Activated naive CD8-positive, alpha-beta T cell (primary cell): ENCODE data around the gene ANKRD49.
"Not testable (repeated sequence)": the region's sequence is repeated elsewhere in the genome, so short reads cannot be mapped to it uniquely, and the experiment has no call there.

ENCODE experiments used
- H3K27ac Mint-ChIP-seq: one replicate; pipeline ENCODE4 v1.8.0; 2021; ENCODE audit warnings: mixed read lengths
- H3K27me3 Mint-ChIP-seq: one replicate; pipeline ENCODE4 v1.8.0; 2021; ENCODE audit warnings: mixed read lengths
- H3K36me3 Mint-ChIP-seq: one replicate; pipeline ENCODE4 v1.8.0; 2021; ENCODE audit warnings: mixed read lengths
- H3K4me1 Mint-ChIP-seq: one replicate; pipeline ENCODE4 v1.8.0; 2021; ENCODE audit warnings: low read depth, mixed read lengths
- H3K4me3 Mint-ChIP-seq: one replicate; pipeline ENCODE4 v1.8.0; 2021; ENCODE audit warnings: mild to moderate bottlenecking, mixed read lengths
- H3K9me3 Mint-ChIP-seq: one replicate; pipeline ENCODE4 v1.8.0; 2021; ENCODE audit warnings: low read depth, mixed read lengths

ANKRD49 gene

DNA sequence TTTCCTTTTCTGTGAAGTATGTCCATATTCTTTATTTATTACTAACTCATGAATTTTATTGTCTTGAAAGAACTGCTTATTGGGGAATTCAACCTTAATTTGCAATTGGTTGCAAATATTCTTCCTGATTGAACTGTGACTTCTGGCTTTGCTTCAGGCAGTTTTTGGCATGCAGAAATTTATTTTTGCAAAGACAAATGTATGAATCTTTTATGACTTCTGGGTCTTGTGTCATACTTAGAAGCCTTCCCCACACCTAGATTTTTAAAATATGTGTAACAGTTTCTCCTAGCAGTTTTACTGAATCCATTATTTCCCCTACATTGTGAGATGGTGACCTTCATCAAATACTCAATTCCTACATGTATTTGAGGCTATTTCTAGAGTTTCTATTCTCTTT is 12.4 kb upstream of the ANKRD49 start:
- Mint-ChIP-seq H3K36me3 (peaks cover 22% of the 10 kb centered on the region), H3K4me3 (no peak overlapping the region), H3K4me1 (peaks cover 9% of the 10 kb centered on the region), H3K9me3 (no peaks in the 10 kb centered on the region), H3K27ac (no peak overlapping the region), H3K27me3 (no peaks in the 10 kb centered on the region)

DNA sequence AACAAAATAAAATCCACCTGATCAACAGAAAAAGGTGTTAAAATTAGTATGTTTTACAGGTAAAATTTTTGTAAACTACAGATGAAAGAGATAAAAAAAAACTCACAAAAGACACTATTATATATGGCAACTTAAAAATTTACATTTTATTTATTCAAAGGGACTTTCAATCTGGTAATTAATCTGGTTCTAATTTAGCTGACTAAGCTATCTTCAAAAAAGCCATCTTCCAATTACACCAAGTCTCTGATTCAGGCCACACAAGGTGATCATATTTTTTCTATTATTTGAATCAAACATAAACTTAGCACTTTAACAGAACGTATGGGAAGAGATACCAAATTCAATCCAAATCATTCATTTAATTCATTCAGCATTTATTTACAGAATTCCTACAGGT is 7.7 kb upstream of the ANKRD49 start:
- Mint-ChIP-seq H3K4me3 (no peak overlapping the region), H3K36me3 (peaks cover 34% of the 10 kb centered on the region), H3K9me3 (no peaks in the 10 kb centered on the region), H3K4me1 (peaks cover 8% of the 10 kb centered on the region), H3K27ac (no peak overlapping the region), H3K27me3 (no peaks in the 10 kb centered on the region)

DNA sequence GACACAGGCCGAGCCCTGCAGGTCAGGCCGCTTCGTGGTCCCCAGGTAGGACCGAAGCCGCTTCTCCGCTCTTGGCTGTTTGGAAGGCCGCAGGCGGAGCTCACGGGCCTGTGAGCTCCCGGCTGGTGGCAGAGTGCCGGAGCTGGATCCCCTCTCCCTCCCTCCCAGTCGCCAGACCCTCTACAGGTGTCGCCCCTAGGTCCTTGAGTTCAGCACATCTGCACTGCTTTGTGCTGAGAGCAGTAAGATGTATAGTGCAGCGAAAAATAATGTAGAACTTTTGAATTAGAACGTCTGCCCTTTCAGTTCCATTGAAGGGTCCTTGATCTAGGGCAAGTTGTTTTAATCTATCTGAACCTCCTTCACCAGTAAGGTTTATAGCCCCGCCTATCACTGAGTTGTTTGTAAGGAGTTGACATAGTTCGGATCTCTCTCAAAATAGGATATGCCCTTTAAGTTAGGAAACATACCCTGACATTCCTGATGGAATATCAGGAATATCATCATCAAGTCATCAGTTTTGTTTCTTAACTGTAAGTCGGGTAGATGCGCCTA is 419 bp downstream of the ANKRD49 start:
- Mint-ChIP-seq H3K4me3 (peak overlapping the region; percentile 96), H3K27ac (peak overlapping the region; percentile 96), H3K27me3 (no peaks in the 10 kb centered on the region), H3K9me3 (no peaks in the 10 kb centered on the region), H3K4me1 (peaks cover 44% of the 10 kb centered on the region), H3K36me3 (peaks cover 12% of the 10 kb centered on the region)

DNA sequence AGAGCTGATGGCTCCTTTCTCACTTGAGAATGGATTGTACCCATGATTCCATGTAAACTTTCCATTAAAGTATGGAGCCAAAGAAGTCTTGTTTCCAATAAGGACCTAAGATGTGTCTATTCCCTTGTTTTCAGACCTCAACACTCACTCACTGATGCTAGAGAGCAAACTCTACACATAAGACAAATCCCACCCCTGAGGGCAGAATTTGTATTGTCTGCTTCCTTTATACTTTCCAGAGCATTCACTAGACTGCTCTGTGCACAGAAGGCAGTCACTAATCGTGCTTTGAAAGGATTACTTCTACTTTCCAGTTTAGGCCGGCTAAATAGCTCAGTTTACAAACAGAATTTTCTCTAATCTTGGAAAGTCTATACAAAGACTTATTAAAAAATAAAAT is 6.4 kb downstream of the ANKRD49 start:
- Mint-ChIP-seq H3K27ac (no peak overlapping the region), H3K27me3 (no peaks in the 10 kb centered on the region), H3K4me3 (no peak overlapping the region), H3K4me1 (peaks cover 9% of the 10 kb centered on the region), H3K36me3 (peaks cover 3% of the 10 kb centered on the region), H3K9me3 (no peaks in the 10 kb centered on the region)

- Mint-ChIP-seq H3K4me1 (peaks cover 2% of the 10 kb centered on the region), H3K4me3 (no peak overlapping the region), H3K9me3 (no peaks in the 10 kb centered on the region), H3K27ac (no peak overlapping the region), H3K27me3 (no peaks in the 10 kb centered on the region), H3K36me3 (peaks cover 3% of the 10 kb centered on the region)
Measured at GRCh38 chr11:94501522-94501921, 7.7 kb downstream of the ANKRD49 start.

DNA sequence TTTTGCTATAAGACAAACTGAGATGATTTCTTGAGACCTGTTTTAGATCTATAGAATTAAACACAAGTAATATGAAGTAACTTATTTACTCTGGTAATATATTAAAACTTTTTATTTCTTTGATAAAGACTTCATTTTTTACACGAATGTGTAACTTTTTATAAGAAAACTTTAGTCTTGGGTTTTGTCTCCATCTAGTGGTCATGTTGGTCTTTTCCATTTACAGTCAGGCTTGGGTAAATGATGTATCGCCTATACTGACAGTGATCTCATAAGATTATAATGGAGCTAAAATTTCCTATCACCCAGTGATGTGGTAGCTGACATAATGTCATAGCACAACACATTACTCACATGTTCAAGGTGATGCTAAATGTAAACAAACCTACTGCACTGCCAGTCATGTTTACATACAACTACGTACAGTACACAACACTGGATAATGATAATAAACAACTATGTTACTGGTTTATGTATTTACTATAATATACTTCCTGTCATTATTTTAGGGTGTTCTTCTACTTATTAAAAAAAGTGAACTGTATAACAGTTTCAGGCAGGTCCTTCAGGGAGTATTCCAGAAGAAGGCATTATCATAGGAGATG is 11.0 kb downstream of the ANKRD49 start:
- Mint-ChIP-seq H3K36me3 (no peaks in the 10 kb centered on the region), H3K27me3 (no peaks in the 10 kb centered on the region), H3K9me3 (no peaks in the 10 kb centered on the region), H3K4me3 (no peak overlapping the region), H3K4me1 (no peaks in the 10 kb centered on the region), H3K27ac (no peak overlapping the region)

GRCh38 chr11:94506513-94506912 is 12.7 kb downstream of the ANKRD49 start:
- H3K27ac Mint-ChIP-seq, H3K4me3 Mint-ChIP-seq, H3K27me3 Mint-ChIP-seq, H3K9me3 Mint-ChIP-seq, H3K36me3 Mint-ChIP-seq, H3K4me1 Mint-ChIP-seq: not testable (repeated sequence)

DNA sequence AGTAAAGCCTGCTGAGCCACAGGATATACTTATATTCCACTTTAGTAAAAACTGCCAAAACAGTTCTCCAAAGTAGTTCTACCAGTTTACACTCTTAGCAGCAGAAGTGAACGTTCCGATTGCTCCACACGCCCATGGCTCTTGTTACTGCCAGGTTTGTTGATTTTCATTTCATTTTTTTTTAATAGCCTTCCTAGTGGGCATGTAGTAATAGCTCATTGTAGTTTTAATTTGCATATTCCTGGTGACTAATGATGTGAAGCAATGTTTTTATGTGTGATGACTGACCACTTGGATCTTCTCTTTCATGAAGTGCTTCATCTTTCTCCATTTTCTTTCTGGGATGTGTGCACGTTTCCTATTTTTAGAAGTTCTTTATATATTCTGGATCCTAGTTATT is 13.7 kb downstream of the ANKRD49 start:
- no peaks in the 10 kb centered on the region for H3K36me3 Mint-ChIP-seq
- H3K27me3 Mint-ChIP-seq, result peaks cover 6% of the 10 kb centered on the region
- peaks cover 8% of the 10 kb centered on the region for H3K4me1 Mint-ChIP-seq
- no peak overlapping the region for H3K4me3 Mint-ChIP-seq
- no peak overlapping the region for H3K27ac Mint-ChIP-seq
- no peaks in the 10 kb centered on the region for H3K9me3 Mint-ChIP-seq

GRCh38 chr11:94511932-94512781 is 18.4 kb downstream of the ANKRD49 start, which contains the start of gene C11orf97:
TSS of gene C11orf97 (plus strand) at chr11:94512461. CDS start at chr11:94512529, 68 bp downstream.
- Mint-ChIP-seq H3K27me3 (peaks cover 10% of the 10 kb centered on the region), H3K36me3 (peaks cover 2% of the 10 kb centered on the region), H3K4me1 (peaks cover 16% of the 10 kb centered on the region), H3K27ac (no peak within 1 kb of the TSS), H3K9me3 (no peaks in the 10 kb centered on the region), H3K4me3 (peak within 1 kb of the TSS; percentile 83)

- H3K27ac Mint-ChIP-seq, result no peak overlapping the region
- peaks cover 2% of the 10 kb centered on the region for H3K36me3 Mint-ChIP-seq
- no peaks in the 10 kb centered on the region for H3K9me3 Mint-ChIP-seq
- peaks cover 10% of the 10 kb centered on the region for H3K27me3 Mint-ChIP-seq
- peaks cover 16% of the 10 kb centered on the region for H3K4me1 Mint-ChIP-seq
- H3K4me3 Mint-ChIP-seq, result peak overlapping the region; percentile 83
Measured at GRCh38 chr11:94513091-94513490, 19.3 kb downstream of the ANKRD49 start.

- H3K27me3 Mint-ChIP-seq, result peaks cover 10% of the 10 kb centered on the region
- H3K27ac Mint-ChIP-seq, result no peak overlapping the region
- no peak overlapping the region for H3K4me3 Mint-ChIP-seq
- H3K4me1 Mint-ChIP-seq, result peaks cover 16% of the 10 kb centered on the region
- no peaks in the 10 kb centered on the region for H3K9me3 Mint-ChIP-seq
- H3K36me3 Mint-ChIP-seq, result peaks cover 2% of the 10 kb centered on the region
Measured at GRCh38 chr11:94515398-94515797, 21.6 kb downstream of the ANKRD49 start.

GRCh38 chr11:94516725-94517124 is 22.9 kb downstream of the ANKRD49 start:
- Mint-ChIP-seq H3K27ac (no peak overlapping the region), H3K9me3 (no peaks in the 10 kb centered on the region), H3K27me3 (peaks cover 10% of the 10 kb centered on the region), H3K4me3 (no peak overlapping the region), H3K36me3 (peaks cover 2% of the 10 kb centered on the region), H3K4me1 (peaks cover 15% of the 10 kb centered on the region)

- Mint-ChIP-seq H3K9me3 (no peaks in the 10 kb centered on the region), H3K4me3 (no peak overlapping the region), H3K27ac (no peak overlapping the region), H3K27me3 (peaks cover 5% of the 10 kb centered on the region), H3K4me1 (peaks cover 2% of the 10 kb centered on the region), H3K36me3 (peaks cover 2% of the 10 kb centered on the region)
Measured at GRCh38 chr11:94518300-94518699, 24.5 kb downstream of the ANKRD49 start.

DNA sequence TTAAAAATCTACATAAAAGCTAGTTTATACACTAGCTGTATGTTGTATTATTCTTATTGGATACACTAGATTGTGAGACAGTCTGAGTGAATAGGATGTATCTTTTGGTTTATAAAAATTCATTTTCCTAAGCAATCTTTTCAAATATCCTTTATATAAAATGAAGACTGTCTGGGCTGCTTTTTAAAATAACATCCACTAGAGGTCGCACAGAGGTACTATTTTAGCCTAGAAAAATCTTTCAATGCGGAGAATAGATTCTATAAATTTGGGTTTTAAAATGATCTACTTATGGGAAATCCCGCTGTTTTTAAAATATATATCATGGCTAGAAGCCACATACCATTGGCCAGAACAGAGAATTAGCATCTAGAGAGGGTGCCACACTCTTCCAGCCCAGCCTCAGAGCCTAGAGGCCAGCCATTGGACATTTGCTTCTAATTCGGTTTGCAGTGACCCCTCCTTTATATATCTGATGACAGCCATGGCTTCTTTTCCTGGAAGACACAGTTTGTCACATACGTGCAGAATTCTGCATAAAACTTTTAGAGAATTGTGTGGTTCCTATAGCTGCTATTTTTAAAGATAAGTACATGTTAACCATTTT is 25.8 kb downstream of the ANKRD49 start:
- Mint-ChIP-seq H3K36me3 (peaks cover 2% of the 10 kb centered on the region), H3K4me1 (no peaks in the 10 kb centered on the region), H3K9me3 (no peaks in the 10 kb centered on the region), H3K27ac (no peak overlapping the region), H3K27me3 (peaks cover 5% of the 10 kb centered on the region), H3K4me3 (no peak overlapping the region)

DNA sequence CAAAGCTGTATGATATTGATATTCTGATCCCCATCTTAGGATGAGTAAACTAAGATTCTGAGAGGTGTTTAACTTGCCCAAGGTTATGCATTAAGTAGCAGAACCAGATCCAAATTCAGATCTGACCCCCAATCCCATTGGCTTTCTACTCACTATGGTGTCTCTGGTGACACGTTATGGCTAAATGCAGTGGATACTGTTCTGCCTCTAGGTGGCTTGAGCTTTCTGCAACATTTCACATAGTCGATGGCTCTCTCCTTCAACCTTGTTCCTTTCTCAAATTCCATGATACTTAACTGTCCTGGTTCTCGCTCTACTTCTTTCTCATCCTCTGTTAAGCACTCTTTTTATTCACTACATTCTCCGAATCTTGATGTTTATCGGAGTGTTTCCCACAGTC is 27.9 kb downstream of the ANKRD49 start:
- no peaks in the 10 kb centered on the region for H3K36me3 Mint-ChIP-seq
- H3K27me3 Mint-ChIP-seq, result peaks cover 2% of the 10 kb centered on the region
- no peak overlapping the region for H3K4me3 Mint-ChIP-seq
- H3K4me1 Mint-ChIP-seq, result no peaks in the 10 kb centered on the region
- H3K27ac Mint-ChIP-seq, result no peak overlapping the region
- H3K9me3 Mint-ChIP-seq, result no peaks in the 10 kb centered on the region
